ENCODE results near the gene POU6F2. TPM values are rescaled to one million over a fixed set of nuclear protein-coding genes. Genes with fewer than 3 reads are reported as not detected.

Gene POU6F2
- total and polyA plus RNA-seq, 2 of the 4 experiments (the other 2 are of a cell fraction) = not detected

GRCh38 chr7:39285256-39285655 lies 307.5 kb downstream of the POU6F2 start:
- Histone ChIP-seq H4K5ac (ENCODE audit: low read depth, low read length) (no peak overlapping the region), H2BK120ac (ENCODE audit: low read depth, low read length) (no peak overlapping the region), H3K9ac (ENCODE audit: low read depth, low read length) (no peak overlapping the region), H4K91ac (ENCODE audit: insufficient read depth, low read depth, low read length) (no peak overlapping the region), H3K79me1 (ENCODE audit: low read depth in 1 of 2, low read length in 2 of 2) (no peaks in the 10 kb centered on the region), H3K4me1 (ENCODE audit: control insufficient read depth, insufficient read depth, low read length) (no peaks in the 10 kb centered on the region), H4K8ac (ENCODE audit: low read depth in 2 of 2, low read length in 2 of 2) (no peak overlapping the region), H2BK20ac (ENCODE audit: low read depth, low read length) (no peak overlapping the region), H3K14ac (replicated peaks; ENCODE audit: low read depth, low read length) (no peak overlapping the region), H3K56ac (ENCODE audit: extremely low read depth, insufficient read depth, low read length) (no peak overlapping the region), H3K18ac (ENCODE audit: low read depth, low read length) (no peak overlapping the region), H3K9me1 (ENCODE audit: insufficient read depth, low read length) (no peaks in the 10 kb centered on the region), H3K9me3 (ENCODE audit: control insufficient read depth, insufficient read depth, low read length) (no peaks in the 10 kb centered on the region), H3K4me2 (ENCODE audit: low read depth, low read length) (no peak overlapping the region), H2AK5ac (ENCODE audit: low read depth, low read length) (no peak overlapping the region), H3K36me3 (ENCODE audit: control insufficient read depth, insufficient read depth, low read length) (no peaks in the 10 kb centered on the region), H3K23ac (ENCODE audit: low read depth, low read length) (no peak overlapping the region), H2BK5ac (ENCODE audit: low read depth, low read length, poor library complexity, severe bottlenecking) (no peak overlapping the region), H2BK15ac (ENCODE audit: low read depth, low read length) (no peak overlapping the region), H4K20me1 (ENCODE audit: insufficient read depth, low read length) (no peaks in the 10 kb centered on the region), H3K4ac (ENCODE audit: low read depth, low read length) (no peak overlapping the region), H2AFZ (replicated peaks; ENCODE audit: low read length, poor library complexity) (no peak overlapping the region), H3K27ac (ENCODE audit: insufficient read depth, low read length) (no peak overlapping the region), H3K27me3 (ENCODE audit: control insufficient read depth, insufficient read depth, low read length) (no peaks in the 10 kb centered on the region), H2AK9ac (replicated peaks; ENCODE audit: low read depth, low read length, poor library complexity) (no peak overlapping the region), H3K4me3 (ENCODE audit: insufficient read depth, low read depth, low read length) (no peak overlapping the region)
- dilution Hi-C loops (cut with HindIII; ENCODE audit: low sequenced_read_pairs, unreplicated experiment) (no loop called here), in situ Hi-C loops (cut with MboI; ENCODE audit: low sequenced_read_pairs) (no loop called here), intact Hi-C loops (cut with micrococcal nuclease) (no loop called here)
- ChIA-PET POLR2A (ENCODE audit: unreplicated experiment) (no interaction called here), CTCF (no interaction called here)
- DNase-seq = no peak
- TF ChIP-seq SMC3 (IDR thresholded peaks at IDR 0.05; ENCODE audit: low read depth, low read length) (no peak), CTCF (conservative IDR thresholded peaks at IDR 0.05; ENCODE audit: low read depth, low read length) (no peak), RFX5 (IDR thresholded peaks at IDR 0.05; ENCODE audit: low read depth, low read length) (no peak), BHLHE40 (IDR thresholded peaks at IDR 0.05; ENCODE audit: low read depth, low read length) (no peak), CHD1 (IDR thresholded peaks at IDR 0.05; ENCODE audit: low read depth, low read length) (no peak), RAD21 (IDR thresholded peaks at IDR 0.05; ENCODE audit: low read length) (no peak)
- no CpG with 5 or more reads among the region's 2 CpGs for WGBS, 2 experiments (ENCODE audit: extremely low coverage in 2 of 2, insufficient read length in 1 of 2)
- no TSS peak for BruUV-seq (replicated peaks)
- no peak for ATAC-seq (ENCODE audit: low read depth)

All from IMR-90 (cell line).